ENCODE measurements around the gene PPFIA3.
A peak's percentile ranks its signal among the peaks of the same experiment; 100 is the strongest.

PPFIA3 gene

GRCh38 chr19:49148784-49149651 is 29.7 kb downstream of the PPFIA3 start:
- peak; percentile 46 to 67 for DNase-seq (ENCODE audit: low read depth in 2 of 2)

GRCh38 chr19:49149652-49150105 is 30.3 kb downstream of the PPFIA3 start:
- DNase-seq (ENCODE audit: low read depth in 2 of 2), result no peak

GRCh38 chr19:49150106-49150943 is 31.0 kb downstream of the PPFIA3 start:
- no peak for DNase-seq (ENCODE audit: low read depth in 2 of 2)

- DNase-seq (ENCODE audit: low read depth in 2 of 2), result no peak
Observed at GRCh38 chr19:49150944-49151243, 31.6 kb downstream of the PPFIA3 start.

- DNase-seq (ENCODE audit: low read depth in 2 of 2), result peak in 1 of 2 donors; percentile 21
Observed at GRCh38 chr19:49151267-49152118, 32.1 kb downstream of the PPFIA3 start.

- DNase-seq (ENCODE audit: low read depth in 2 of 2), result no peak
Observed at GRCh38 chr19:49152119-49152550, 32.8 kb downstream of the PPFIA3 start.

- no peak for DNase-seq (ENCODE audit: low read depth in 2 of 2)
Observed at GRCh38 chr19:49153167-49153809, 33.9 kb downstream of the PPFIA3 start.

- DNase-seq (ENCODE audit: low read depth in 2 of 2), result no peak
Observed at GRCh38 chr19:49154279-49154678, 34.9 kb downstream of the PPFIA3 start.

GRCh38 chr19:49155005-49155819 is 35.9 kb downstream of the PPFIA3 start, which contains the start of gene HRC:
Gene HRC (minus strand): TSS chr19:49155396. CDS start chr19:49155237, 159 bp downstream.
- DNase-seq (ENCODE audit: low read depth in 2 of 2), result no peak

- DNase-seq (ENCODE audit: low read depth in 2 of 2), result no peak
Observed at GRCh38 chr19:49155820-49156346, 36.5 kb downstream of the PPFIA3 start.

- peak in 1 of 2 donors; percentile 26 for DNase-seq (ENCODE audit: low read depth in 2 of 2)
Observed at GRCh38 chr19:49157445-49158224, 38.3 kb downstream of the PPFIA3 start, which contains the start of gene TRPM4. Gene TRPM4 (plus strand): TSS chr19:49157792. CDS start chr19:49157867, 75 bp downstream.

GRCh38 chr19:49160450-49161189 is 41.3 kb downstream of the PPFIA3 start:
- DNase-seq (ENCODE audit: low read depth in 2 of 2), result no peak

GRCh38 chr19:49161987-49162386 is 42.6 kb downstream of the PPFIA3 start:
- DNase-seq (ENCODE audit: low read depth in 2 of 2), result no peak

GRCh38 chr19:49165111-49165750 is 45.9 kb downstream of the PPFIA3 start:
- DNase-seq (ENCODE audit: low read depth in 2 of 2), result no peak

- DNase-seq (ENCODE audit: low read depth in 2 of 2), result no peak
Observed at GRCh38 chr19:49165865-49166301, 46.5 kb downstream of the PPFIA3 start.

- DNase-seq (ENCODE audit: low read depth in 2 of 2), result no peak
Observed at GRCh38 chr19:49167857-49168409, 48.6 kb downstream of the PPFIA3 start.

- DNase-seq (ENCODE audit: low read depth in 2 of 2), result no peak
Observed at GRCh38 chr19:49168421-49168820, 49.1 kb downstream of the PPFIA3 start.

Data from stimulated activated CD4-positive, alpha-beta T cell treated with anti-CD3 and anti-CD28 coated beads, Interleukin-1b, Interleukin-23, amount 100 ng/mL, for 1 hour (primary cell).